GM23248 (cell line): ENCODE data around the gene BMI1.

Experiments used
- EZH2 ChIP-seq: fragments of 200-600 bp; sonication (generic); IDR thresholded peaks from 2 replicates; pipeline ENCODE4 v1.6.1; 2018; ENCODE audit warnings: antibody characterized with exemption, mild to moderate bottlenecking; ENCODE audit not compliant: insufficient read depth, poor library complexity, severe bottlenecking
- EZH2phosphoT487 ChIP-seq: fragments of 200-600 bp; sonication (generic); IDR thresholded peaks from 2 replicates; pipeline ENCODE4 v1.6.1; 2018; ENCODE audit warnings: antibody characterized with exemption, moderate library complexity, mild to moderate bottlenecking, low read depth; ENCODE audit not compliant: insufficient read depth

DNA sequence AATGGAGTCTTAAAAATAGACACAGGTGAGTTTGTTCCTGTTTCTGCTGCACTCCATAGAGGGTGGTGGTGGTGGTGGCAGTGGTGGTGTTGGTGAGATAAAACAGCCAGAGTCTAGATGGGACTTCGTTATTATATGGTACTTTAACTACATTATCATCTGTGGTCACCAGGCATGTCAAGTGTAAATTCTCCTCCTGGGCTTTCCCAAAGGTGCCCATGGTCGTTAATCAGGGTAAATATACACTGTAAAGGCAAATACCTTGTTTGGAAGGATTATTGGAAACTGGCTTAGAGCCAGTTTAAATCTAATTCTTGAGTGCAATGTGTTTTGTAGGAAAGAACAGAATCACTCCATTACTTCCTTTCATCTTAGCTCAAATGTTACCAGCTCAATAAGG lies 26.2 kb upstream of the BMI1 start:
- no peak for TF ChIP-seq EZH2
- no peak for TF ChIP-seq EZH2phosphoT487
